Caki2 (cell line): Measurements from ENCODE around the gene SLC9C2. TPM values are rescaled to one million over a fixed set of nuclear protein-coding genes. Genes with fewer than 3 reads are reported as not detected.
"Not testable (repeated sequence)": the region's sequence is repeated elsewhere in the genome, so short reads cannot be mapped to it uniquely, and the experiment has no call there.

Source experiments
- DNase-seq: peaks from one replicate; pipeline ENCODE4 v3.0.0-alpha.2; 2015; ENCODE audit warnings: low read depth
- in situ Hi-C: cut with HindIII; loops from 2 replicates; pipeline ENCODE4 v1.10.0; 2016; ENCODE audit warnings: low sequenced_read_pairs, low pct_unique_long_range_greater_than_20kb, mixed read lengths
- total RNA-seq: library from RNA; depleted of rRNA; stranded (reverse); fragments of >200 nt; shearing (Covaris generic); gene quantifications from 2 replicates; pipeline ENCODE4 v1.2.3, GENCODE V29; 2014; ENCODE audit warnings: low replicate concordance

The SLC9C2 gene
- total RNA-seq, 1 experiment from 2014 or later = not detected

DNA sequence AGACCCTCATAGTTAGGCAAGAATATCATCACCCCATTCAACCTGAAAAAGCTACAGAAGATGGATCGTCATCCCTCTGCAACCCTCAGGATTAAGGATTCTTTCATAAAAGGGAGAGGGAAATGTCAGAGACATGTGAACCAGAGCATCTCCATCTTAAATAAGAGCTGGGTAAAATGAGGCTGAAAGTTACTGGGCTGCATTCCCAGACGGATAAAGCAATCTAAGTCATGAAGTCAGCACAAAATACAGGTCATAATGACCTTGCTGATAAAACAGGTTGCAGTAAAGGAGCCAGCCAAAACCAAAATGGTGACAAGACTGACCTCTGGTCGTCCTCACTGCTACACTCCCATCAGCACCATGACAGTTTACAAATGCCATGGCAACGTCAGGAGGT, 103.1 kb downstream of the SLC9C2 start:
- no peak for DNase-seq
- in situ Hi-C loops = no loop called here

DNA sequence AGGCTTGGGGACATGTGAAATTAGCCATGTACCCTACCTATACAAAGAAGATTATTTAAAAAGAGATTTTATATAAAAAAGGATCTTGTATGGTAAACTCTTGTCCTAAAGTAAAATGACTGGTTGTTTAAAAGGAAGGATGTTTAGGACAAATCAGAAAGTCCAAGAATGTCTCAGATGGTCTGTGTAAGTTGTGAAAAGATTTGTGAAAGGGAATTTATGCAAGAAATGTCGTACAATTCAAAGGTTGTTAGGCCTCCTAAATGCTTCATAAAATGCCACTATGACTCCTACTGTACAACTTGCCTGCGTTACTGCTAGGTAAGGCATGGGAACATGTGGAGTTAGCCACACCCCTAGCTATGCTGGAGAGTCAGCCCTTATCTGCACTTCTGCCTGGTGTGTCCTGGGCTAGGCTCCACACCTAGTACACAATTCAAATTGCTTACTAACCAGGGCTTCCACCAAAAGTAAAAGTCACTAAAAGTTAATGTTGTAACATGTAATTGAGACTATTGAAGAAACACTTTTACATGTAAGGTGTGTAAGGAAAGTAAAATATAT, 106.0 kb downstream of the SLC9C2 start:
- in situ Hi-C loops = no loop called here
- DNase-seq = no peak

DNA sequence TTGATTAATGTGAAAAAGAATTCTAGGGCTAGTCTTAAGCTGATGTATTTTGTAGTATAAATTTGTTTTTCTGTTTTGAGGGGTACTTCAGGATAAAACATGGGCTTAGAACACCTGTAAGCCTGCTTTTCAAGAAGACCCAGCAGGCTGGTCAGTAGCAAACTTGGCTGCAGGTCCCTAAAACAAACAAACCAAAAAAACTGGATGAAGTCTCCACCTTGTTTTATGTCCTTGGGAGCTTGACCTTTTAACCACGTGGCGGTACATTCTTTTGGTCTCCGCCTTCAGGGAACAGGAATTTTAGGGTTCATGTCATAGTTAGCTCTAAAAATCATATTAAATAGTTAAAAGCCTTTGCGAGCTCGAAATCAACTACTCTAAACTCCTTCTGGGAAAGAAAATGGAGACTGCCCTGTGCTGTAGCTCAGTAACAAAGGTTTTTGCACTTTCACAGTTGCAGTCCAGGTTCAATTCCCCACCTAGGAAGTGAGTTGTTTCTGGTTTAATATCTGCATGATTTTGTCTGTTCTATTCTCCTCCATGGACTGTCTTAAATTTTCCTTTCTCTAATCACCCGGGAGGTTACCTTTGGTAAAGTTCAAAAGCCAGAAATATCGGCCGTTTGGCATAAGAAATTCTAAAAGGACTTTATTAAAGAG, 107.1 kb downstream of the SLC9C2 start:
- in situ Hi-C loops = no loop called here
- DNase-seq = no peak

DNA sequence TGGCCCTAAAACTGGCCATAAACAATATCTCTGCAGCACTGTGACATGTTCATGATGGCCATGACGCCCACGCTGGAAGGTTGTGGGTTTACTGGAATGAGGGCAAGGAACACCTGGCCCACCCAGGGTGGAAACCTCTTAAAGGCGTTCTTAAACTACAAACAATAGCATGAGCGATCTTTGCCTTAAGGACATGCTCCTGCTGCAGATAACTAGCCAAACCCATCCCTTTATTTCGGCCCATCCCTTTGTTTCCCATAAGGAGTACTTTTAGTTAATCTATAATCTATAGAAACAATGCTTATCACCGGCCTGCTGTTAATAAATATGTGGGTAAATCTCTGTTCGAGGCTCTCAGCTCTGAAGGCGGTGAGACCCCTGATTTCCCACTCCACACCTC, 109.7 kb downstream of the SLC9C2 start:
- in situ Hi-C loops, DNase-seq: not testable (repeated sequence)

DNA sequence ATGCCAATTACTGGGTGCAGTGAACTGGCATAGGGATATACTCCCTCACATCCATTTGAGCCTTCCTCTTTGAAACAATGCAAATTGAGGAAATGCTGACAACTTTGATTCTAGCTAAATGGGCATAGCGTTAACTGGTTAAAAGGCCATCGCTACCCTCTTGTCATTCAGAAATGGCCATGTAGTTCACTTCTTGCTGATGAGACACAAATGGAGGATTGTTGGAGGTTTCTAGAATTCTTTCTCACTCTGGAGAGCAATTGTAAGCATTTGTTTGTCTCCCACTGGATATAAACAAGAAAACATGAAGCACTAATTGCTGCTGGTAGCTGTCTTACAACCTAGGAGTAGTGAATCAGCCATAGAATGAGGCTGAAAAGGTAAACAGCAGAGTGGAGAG, 111.4 kb downstream of the SLC9C2 start:
- DNase-seq = no peak
- in situ Hi-C loops = no loop called here

DNA sequence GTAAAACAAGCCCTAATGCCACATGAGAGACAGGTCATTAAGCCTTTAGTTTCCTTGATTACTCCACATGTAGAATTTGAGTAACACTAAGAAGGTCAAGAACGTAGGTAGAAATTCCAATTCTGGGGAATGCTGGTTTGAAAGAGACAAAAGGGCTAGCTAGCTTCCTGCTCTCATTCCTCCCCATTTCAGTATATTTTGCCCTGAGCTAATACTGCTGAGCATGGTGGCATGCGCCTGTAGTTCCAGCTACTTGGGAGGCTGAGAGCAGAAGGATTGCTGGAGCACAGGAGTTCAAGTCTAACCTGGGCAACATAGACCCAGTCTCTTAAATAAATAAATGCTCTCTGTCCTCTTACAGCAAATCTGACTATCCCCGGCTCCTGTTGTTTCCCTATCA, 112.9 kb downstream of the SLC9C2 start:
- in situ Hi-C loops = no loop called here
- DNase-seq = no peak

DNA sequence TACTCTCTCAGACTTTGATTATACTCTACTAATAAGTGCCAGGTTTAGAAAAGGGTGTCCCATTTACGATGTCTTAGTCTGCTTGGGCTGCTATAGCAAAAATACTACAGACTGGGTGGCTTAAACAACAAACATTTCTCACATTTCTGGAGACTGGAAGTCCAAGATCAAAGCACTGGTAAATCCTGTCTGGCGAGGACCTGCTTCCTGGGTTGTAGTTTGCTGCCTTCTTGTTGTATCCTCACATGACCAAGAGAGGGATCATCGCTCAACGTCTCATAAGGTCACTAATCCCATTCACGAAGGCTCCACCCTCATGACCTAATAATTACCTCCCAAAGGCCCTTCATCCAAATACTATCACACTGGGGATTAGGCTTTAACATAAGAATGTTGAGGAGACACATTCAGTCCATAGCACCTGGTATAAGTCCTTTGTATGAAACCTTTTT, 113.7 kb downstream of the SLC9C2 start:
- no peak for DNase-seq
- in situ Hi-C loops = no loop called here

DNA sequence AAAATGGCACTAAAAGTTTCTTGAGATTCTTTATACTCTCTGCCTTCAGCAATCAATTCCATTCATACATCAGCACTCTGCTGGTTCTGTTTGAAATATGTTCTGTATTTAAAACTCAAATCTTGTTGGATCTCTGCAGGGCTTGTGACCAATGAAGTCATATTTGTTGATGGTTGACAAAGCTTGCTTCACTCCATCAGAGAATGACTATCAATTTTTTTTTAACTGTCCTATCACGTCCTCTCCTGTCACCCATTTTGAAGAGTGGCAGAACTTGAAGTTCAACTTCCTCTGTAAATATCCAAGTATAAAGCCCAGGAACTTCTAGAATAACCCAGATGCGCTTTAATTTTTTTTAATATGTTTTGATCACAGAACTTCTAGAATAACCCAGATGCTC, 114.9 kb downstream of the SLC9C2 start:
- in situ Hi-C loops = no loop called here
- no peak for DNase-seq

DNA sequence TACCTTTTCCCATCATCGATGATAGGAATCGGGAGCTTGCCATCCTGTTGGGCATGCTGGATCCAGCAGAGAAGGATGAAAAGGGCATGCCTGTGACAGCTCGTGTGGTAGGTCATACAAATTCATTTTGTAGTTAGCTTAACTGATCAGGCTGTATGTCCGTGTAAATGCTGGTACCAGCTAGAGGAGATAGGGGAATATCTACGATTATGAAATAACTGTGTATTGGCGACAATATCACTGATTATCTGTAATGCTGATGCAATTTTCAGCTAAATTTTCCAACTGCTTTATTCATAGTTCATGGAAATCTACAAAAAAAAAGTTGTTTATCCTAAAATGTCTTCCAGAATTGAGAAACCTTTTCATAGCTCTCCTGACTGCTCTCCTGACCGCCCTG, 117.5 kb downstream of the SLC9C2 start:
- no peak for DNase-seq
- in situ Hi-C loops = no loop called here

DNA sequence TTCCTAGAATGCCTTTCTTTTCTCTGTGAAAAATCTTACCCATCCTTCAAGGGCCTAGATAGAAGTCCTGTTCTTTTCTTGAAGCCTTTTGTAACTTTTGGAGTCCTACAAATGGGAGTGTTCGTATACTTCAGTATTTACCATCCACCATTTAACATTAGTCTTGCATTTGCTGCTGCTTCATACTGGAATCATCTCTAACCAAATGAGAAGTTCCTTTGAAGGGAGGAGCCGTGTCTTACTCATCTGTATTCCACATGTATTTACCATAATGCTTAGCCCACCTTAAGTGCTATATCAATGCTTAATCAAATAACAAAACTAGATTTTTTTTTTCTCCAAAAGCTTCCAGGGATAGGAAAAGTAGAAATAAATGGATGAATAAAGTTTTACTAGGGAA, 118.6 kb downstream of the SLC9C2 start:
- in situ Hi-C loops = no loop called here
- no peak for DNase-seq

DNA sequence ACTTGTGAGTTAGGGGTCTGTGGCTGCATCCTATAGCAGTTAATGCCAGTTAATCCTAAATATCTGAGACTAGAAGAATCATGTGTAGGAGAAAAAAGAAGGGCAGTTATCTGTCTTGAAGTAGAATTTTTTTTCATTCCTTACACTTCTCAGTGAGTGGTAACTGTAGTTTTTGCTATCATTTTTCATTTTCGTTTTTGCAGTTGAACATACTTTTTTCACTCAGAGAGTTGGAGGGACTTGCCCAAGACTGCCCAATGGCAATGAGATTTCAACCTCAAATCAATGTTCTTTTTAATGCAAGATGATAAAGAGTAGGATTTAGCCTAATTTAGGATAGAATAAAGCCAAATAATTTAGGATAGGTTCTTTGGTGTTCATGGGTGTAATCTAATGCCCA, 120.2 kb downstream of the SLC9C2 start:
- in situ Hi-C loops = no loop called here

DNA sequence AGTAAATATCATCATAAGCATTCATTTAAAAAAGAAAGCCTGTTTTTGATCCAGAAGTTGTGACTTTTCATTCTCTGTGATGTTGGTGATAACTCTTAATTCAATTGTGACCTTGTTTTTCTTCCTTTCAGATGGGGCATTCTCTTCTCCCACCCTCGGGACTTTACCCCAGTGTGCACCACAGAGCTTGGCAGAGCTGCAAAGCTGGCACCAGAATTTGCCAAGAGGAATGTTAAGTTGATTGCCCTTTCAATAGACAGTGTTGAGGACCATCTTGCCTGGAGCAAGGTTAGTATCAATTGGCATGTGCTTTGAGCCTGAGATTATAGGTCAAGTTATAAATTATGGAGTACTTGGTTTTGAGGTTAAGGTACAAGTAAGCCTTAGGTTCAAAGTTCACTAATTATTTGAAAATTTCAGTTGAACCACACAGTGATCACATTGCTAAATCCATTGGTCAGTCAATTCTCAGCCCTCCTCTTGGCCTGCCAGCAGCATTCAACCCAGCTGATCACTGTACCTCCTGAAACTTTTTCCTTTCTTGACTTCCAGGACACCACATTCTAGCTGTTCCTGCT, 121.6 kb downstream of the SLC9C2 start:
- in situ Hi-C loops = no loop called here
- DNase-seq = no peak

More for the DNA sequence above, 120.2 kb downstream of the SLC9C2 start:
- no peak for DNase-seq

DNA sequence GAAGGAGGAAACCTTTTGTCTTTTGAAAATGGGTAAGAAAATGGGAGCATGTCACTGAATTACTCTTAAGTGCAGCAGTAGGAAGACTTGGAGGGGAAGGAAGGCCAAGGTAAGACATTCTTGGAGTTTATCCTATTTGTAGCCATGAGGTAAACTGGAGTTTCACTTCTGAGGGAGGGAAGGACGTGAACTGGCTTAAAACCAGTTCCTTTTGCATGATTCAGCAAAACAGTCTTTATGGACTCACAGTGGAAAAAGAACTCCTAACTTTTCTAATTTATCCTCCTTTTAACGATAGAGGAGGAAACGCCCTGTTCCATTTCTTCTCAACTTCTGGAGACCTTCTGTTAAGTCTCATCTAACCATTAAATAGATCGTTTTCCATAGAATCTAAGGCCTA, 123.2 kb downstream of the SLC9C2 start:
- DNase-seq = no peak

DNA sequence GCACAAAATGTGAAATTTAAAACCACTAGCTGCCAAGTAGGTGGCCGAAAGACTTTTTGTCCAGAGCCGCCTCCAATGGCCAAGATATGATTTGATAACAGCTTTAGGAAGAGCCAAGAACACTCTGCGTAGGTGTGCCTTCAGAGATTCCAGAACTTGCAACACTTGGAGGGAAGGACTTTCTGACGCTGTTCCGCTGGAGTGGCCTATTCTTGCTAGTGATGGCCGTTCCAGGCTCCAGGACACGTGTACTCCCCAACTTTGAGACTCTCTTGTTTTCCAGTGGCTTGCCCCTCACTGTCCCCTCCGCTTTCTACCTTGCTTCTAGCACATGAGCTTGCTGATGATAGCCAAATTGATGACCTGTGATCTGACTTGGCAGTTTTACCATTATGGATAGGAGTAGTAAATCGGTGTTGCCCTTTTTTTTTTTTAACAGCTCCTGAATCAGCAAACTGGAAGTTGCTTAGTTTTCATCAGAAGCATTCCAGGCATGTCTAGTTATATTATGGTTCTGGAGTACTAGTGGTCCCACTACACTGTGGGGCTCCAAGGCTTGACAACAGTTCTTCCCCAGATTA, 124.7 kb downstream of the SLC9C2 start:
- in situ Hi-C loops = no loop called here
- DNase-seq = peak; percentile 56

More for the DNA sequence above, 123.2 kb downstream of the SLC9C2 start:
- in situ Hi-C loops = no loop called here

DNA sequence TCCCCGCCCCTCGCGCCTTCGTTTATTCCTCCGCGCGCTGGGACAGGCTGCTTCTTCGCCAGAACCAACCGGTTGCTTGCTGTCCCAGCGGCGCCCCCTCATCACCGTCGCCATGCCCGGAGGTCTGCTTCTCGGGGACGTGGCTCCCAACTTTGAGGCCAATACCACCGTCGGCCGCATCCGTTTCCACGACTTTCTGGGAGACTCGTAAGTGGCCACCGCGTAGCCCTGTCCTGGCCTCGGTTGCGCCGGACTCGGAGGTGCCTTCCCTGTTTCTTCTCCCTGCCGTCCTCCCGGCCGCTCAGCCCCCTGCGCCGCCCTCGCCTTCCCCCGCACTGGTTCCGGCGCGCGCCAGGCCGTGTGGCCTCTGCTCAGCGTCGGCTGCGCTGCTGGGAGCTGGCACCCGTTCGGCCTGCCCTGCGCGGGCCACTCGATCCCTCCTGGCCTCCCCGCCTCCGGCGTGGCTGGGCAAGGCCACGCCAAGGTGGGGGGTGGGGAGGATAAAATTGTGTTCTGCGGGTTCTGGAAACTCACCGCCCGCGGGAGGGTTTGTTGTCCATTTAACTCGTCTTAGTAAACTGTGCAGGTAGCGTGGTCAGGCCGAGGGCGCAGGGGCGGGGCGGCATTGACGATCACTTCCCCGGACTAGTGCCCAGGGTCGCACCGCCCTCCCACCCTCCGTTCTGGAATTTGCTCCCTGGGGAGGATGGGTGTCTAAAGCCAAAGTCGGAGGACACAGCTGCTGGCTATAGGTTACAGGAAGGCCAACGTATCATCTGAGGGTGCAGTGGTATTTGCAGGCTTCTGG, 125.4 kb downstream of the SLC9C2 start, which contains the start of gene PRDX6:
PRDX6 (plus strand) TSS at position 50 of the 808 bp plus-strand sequence; CDS start at position 113, 63 bp downstream.
- DNase-seq = peak; percentile 67
- in situ Hi-C loops = no loop called here

DNA sequence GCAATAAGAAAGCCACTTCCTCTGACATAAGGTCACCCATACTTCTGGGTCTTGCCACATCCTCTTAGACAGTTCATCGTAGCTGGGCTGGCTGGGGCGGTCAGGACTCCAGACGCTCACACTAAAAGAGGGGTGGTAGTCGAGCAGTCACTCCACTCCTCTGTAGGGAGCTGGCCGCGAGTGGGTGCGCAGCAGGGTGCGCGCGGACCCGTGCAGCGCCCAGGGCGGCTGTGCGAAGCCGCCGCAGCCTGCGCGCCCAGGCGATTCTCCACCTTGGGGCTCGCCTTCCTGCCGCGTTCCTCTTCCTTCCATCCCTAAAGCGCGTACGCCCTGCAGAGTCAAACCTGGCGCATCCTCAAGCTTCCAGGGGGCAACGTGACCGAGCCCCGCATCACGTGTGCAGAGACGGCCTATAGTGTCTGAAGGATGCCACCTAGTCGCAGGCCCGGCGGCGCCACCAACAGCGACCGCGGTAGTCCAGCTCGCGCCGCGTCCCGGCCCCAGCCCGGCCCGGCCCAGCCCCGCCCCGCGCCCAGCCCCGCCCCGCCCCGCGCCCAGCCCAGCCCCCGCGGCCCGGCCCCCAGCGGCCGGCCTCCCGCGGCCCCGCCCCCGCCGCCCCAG, 126.1 kb downstream of the SLC9C2 start:
- in situ Hi-C loops = no loop called here
- peak; percentile 86 for DNase-seq

DNA sequence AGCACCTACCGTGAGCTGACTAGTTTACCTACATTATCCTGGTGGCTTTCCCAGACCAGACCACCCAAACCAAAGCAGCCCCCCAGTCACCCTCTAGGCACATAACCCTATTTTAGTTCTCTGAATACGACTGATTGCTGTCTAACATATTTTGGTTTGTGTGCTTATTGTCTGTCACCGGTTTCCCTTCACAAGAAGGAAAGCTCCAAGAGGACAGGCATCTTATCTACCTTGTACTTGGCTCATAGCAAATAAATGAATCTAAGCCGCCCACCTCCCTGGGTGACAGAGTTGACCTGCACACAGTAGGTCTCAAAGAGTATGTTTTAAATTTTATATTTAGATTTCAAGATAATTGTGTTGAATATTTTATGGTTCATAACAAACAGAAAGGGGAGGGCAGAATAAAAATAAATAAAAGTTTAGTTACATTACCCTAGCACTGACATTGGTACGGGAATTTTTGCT, 126.6 kb downstream of the SLC9C2 start:
- in situ Hi-C loops = no loop called here
- DNase-seq = peak; percentile 22

DNA sequence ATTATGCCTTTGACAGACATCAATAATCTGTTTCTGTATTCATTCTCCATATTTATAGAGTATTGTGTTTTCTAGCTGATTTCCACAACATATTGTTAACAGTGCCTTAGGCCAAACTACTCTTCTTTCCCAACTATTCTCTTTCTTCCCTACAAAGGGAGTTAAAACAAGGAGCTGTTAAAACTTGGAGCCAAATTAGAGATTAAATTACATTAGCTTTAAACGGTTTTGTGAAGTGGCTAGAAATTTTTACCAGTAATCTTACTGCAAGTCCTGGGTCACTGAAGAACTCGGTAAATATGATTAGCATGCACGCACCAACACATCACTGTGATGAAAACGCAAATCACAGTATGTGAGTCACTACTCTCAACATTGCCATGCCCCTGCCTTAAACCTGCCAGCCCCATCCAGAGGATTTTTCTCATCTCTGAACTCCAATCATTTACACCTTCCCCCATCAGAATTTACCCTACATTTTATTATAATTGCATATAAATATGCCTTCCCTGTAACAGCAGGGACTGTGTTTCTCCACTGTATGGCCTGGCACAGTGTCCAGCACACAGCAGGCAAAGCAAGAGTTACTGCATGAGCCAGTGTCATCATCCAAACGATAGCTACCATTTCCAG, 127.2 kb downstream of the SLC9C2 start:
- DNase-seq = peak; percentile 38
- in situ Hi-C loops = no loop called here
